CD4-positive, CD25-positive, alpha-beta regulatory T cell (primary cell): Measurements from ENCODE around the gene DHRS3. TPM values are rescaled to one million over a fixed set of nuclear protein-coding genes. Genes with fewer than 3 reads are reported as not detected.
A peak's percentile ranks its signal among the peaks of the same experiment; 100 is the strongest.
"Not testable (repeated sequence)": the region's sequence is repeated elsewhere in the genome, so short reads cannot be mapped to it uniquely, and the experiment has no call there.

Source experiments
- ATAC-seq, 2 donors: fragments of 150-1000 bp; cut with Tn5 transposase; one replicate each; pipeline ENCODE4 v1.10.0; 2021; ENCODE audit warnings: low read depth in 2 of 2, moderate number of reproducible peaks in 2 of 2, moderate library complexity in 1 of 2
- DNase-seq, 3 donors: peaks; one replicate each; pipeline versions ENCODE4 v3.0.0 to v3.0.0-alpha.2; 2012 to 2022; ENCODE audit warnings: mixed read lengths in 1 of 3
- H3K27ac ChIP-seq: one replicate; pipeline ENCODE4 v1.7.0; 2013; ENCODE audit warnings: mild to moderate bottlenecking, low read length; ENCODE audit not compliant: insufficient read depth, poor library complexity, severe bottlenecking
- H3K27me3 ChIP-seq: one replicate; pipeline ENCODE4 v1.7.0; 2013; ENCODE audit warnings: low read length; ENCODE audit not compliant: control insufficient read depth, insufficient read depth
- H3K36me3 ChIP-seq: one replicate; pipeline ENCODE4 v1.7.0; 2013; ENCODE audit warnings: mild to moderate bottlenecking, low read length, moderate library complexity; ENCODE audit not compliant: control insufficient read depth, insufficient read depth
- H3K4me1 ChIP-seq: 2 replicates; pipeline ENCODE4 v1.7.0; 2013; ENCODE audit warnings: mild to moderate bottlenecking, low read length; ENCODE audit not compliant: insufficient read depth, control insufficient read depth, poor library complexity, severe bottlenecking
- H3K4me3 ChIP-seq: one replicate; pipeline ENCODE4 v1.7.0; 2013; ENCODE audit warnings: low read depth, mild to moderate bottlenecking, low read length, moderate library complexity
- H3K9me3 ChIP-seq, 2 experiments: 1 replicate in 1 of 2; 2 replicates in 1 of 2; pipeline ENCODE4 v1.7.0; 2013; ENCODE audit warnings: low read length in 2 of 2, mild to moderate bottlenecking in 1 of 2, moderate library complexity in 1 of 2; ENCODE audit not compliant: control insufficient read depth in 2 of 2
- H3K27ac Mint-ChIP-seq, 3 donors: one replicate each; pipeline ENCODE4 v1.8.0; 2020 to 2022; ENCODE audit warnings: mild to moderate bottlenecking in 3 of 3, mixed read lengths in 3 of 3, moderate library complexity in 2 of 3
- H3K27me3 Mint-ChIP-seq: one replicate; pipeline ENCODE4 v1.8.0; 2022; ENCODE audit warnings: mild to moderate bottlenecking, mixed read lengths
- H3K36me3 Mint-ChIP-seq: one replicate; pipeline ENCODE4 v1.8.0; 2020; ENCODE audit warnings: mixed read lengths
- H3K4me1 Mint-ChIP-seq, 4 donors: one replicate each; pipeline ENCODE4 v1.8.0; 2020 to 2022; ENCODE audit warnings: mixed read lengths in 4 of 4, mild to moderate bottlenecking in 1 of 4
- H3K4me3 Mint-ChIP-seq, 4 donors: one replicate each; pipeline ENCODE4 v1.8.0; 2020 to 2022; ENCODE audit warnings: mild to moderate bottlenecking in 4 of 4, mixed read lengths in 4 of 4, moderate library complexity in 3 of 4
- H3K9me3 Mint-ChIP-seq, 7 donors: one replicate each; pipeline ENCODE4 v1.8.0; 2020 to 2022; ENCODE audit warnings: mixed read lengths in 7 of 7, mild to moderate bottlenecking in 3 of 7, moderate library complexity in 2 of 7
- polyA plus RNA-seq, 4 donors: library from polyadenylated mRNA; unstranded; fragments of 300-500 nt; fragmentation: Illumina TruSeq; gene quantifications; one replicate each; pipeline ENCODE4 v1.2.3, GENCODE V29; 2021
- total RNA-seq: library from RNA; stranded (reverse); gene quantifications from one replicate; pipeline ENCODE4 v1.2.3, GENCODE V29; 2022

Gene DHRS3
- total RNA-seq (15.2 TPM), polyA plus RNA-seq (10 to 100 TPM in 3 of 4 donors, 1 to 10 TPM in 1; 8.8 to 25.6 (median 16.1) TPM)

GRCh38 chr1:12617901-12618660 lies at the start of gene DHRS3:
Gene DHRS3, minus strand, starts transcription at chr1:12618210. Its CDS starts 862 bp downstream, at chr1:12617348.
- H3K4me1 Mint-ChIP-seq: peaks cover 7 to 66% (median 23%) of the 10 kb centered on the region in 4 donors
- no peaks in the 10 kb centered on the region for H3K36me3 ChIP-seq
- peak within 1 kb of the TSS; percentile 75 for H3K27ac ChIP-seq
- H3K27ac Mint-ChIP-seq: peak within 1 kb of the TSS; percentile 89 to 98 (median 96)
- no peaks in the 10 kb centered on the region for H3K9me3 ChIP-seq
- peaks cover 0 to 2% (median 0%) of the 10 kb centered on the region in 7 donors for H3K9me3 Mint-ChIP-seq
- ATAC-seq (peak; percentile 48 to 57), DNase-seq (peak; percentile 49 to 74 (median 73))
- peaks cover 4% of the 10 kb centered on the region for H3K36me3 Mint-ChIP-seq
- H3K4me1 ChIP-seq: peaks cover 55% of the 10 kb centered on the region
- peaks cover 5% of the 10 kb centered on the region for H3K27me3 ChIP-seq
- peak within 1 kb of the TSS; percentile 80 for H3K4me3 ChIP-seq
- H3K4me3 Mint-ChIP-seq: peak within 1 kb of the TSS; percentile 92 to 99 (median 98)
- peaks cover 63% of the 10 kb centered on the region for H3K27me3 Mint-ChIP-seq

- no peaks in the 10 kb centered on the region for H3K27me3 ChIP-seq
- no peaks in the 10 kb centered on the region for H3K4me1 ChIP-seq
- no peak overlapping the region for H3K4me3 Mint-ChIP-seq
- H3K4me3 ChIP-seq: no peak overlapping the region
- ATAC-seq (no peak), DNase-seq (no peak)
- no peaks in the 10 kb centered on the region for H3K36me3 Mint-ChIP-seq
- H3K4me1 Mint-ChIP-seq: no peaks in the 10 kb centered on the region
- peaks cover 12% of the 10 kb centered on the region for H3K27me3 Mint-ChIP-seq
- H3K9me3 Mint-ChIP-seq: peaks cover 0 to 10% (median 1%) of the 10 kb centered on the region in 7 donors
- no peaks in the 10 kb centered on the region for H3K36me3 ChIP-seq
- no peak overlapping the region for H3K27ac ChIP-seq
- H3K9me3 ChIP-seq: no peaks in the 10 kb centered on the region
- H3K27ac Mint-ChIP-seq: no peak overlapping the region
Measured at GRCh38 chr1:12666141-12666735, 48.2 kb upstream of the DHRS3 start.

- no peak for DNase-seq
- peaks cover 12% of the 10 kb centered on the region for H3K27me3 Mint-ChIP-seq
- H3K4me3 Mint-ChIP-seq: no peak overlapping the region
- no peaks in the 10 kb centered on the region for H3K4me1 Mint-ChIP-seq
- H3K9me3 Mint-ChIP-seq: peaks cover 0 to 10% (median 1%) of the 10 kb centered on the region in 7 donors
- H3K27ac ChIP-seq: no peak overlapping the region
- H3K4me1 ChIP-seq: no peaks in the 10 kb centered on the region
- H3K4me3 ChIP-seq: no peak overlapping the region
- no peak overlapping the region for H3K27ac Mint-ChIP-seq
- no peak for ATAC-seq
- H3K36me3 ChIP-seq: no peaks in the 10 kb centered on the region
- H3K9me3 ChIP-seq: no peaks in the 10 kb centered on the region
- H3K36me3 Mint-ChIP-seq: no peaks in the 10 kb centered on the region
- no peaks in the 10 kb centered on the region for H3K27me3 ChIP-seq
Measured at GRCh38 chr1:12665511-12665910, 47.5 kb upstream of the DHRS3 start.

GRCh38 chr1:12662556-12662955 lies 44.5 kb upstream of the DHRS3 start:
- H3K27me3 ChIP-seq: no peaks in the 10 kb centered on the region
- peaks cover 0 to 4% (median 0%) of the 10 kb centered on the region in 7 donors for H3K9me3 Mint-ChIP-seq
- no peaks in the 10 kb centered on the region for H3K36me3 Mint-ChIP-seq
- ATAC-seq: no peak
- no peak overlapping the region for H3K4me3 Mint-ChIP-seq
- no peak overlapping the region for H3K4me3 ChIP-seq
- H3K36me3 ChIP-seq: no peaks in the 10 kb centered on the region
- no peaks in the 10 kb centered on the region for H3K9me3 ChIP-seq
- no peak for DNase-seq
- H3K27ac ChIP-seq: no peak overlapping the region
- H3K27ac Mint-ChIP-seq: no peak overlapping the region
- H3K27me3 Mint-ChIP-seq: peaks cover 17% of the 10 kb centered on the region
- peaks cover 0 to 7% (median 4%) of the 10 kb centered on the region in 4 donors for H3K4me1 Mint-ChIP-seq
- H3K4me1 ChIP-seq: peaks cover 4% of the 10 kb centered on the region

- Mint-ChIP-seq H3K9me3 (peaks cover 0 to 4% (median 0%) of the 10 kb centered on the region in 7 donors), H3K36me3 (no peaks in the 10 kb centered on the region), H3K4me1 (peaks cover 0 to 7% (median 4%) of the 10 kb centered on the region in 4 donors), H3K4me3 (no peak overlapping the region), H3K27ac (no peak overlapping the region), H3K27me3 (peaks cover 11% of the 10 kb centered on the region)
- ATAC-seq (no peak), DNase-seq (no peak)
- Histone ChIP-seq H3K9me3 (no peaks in the 10 kb centered on the region), H3K4me1 (peaks cover 4% of the 10 kb centered on the region), H3K4me3 (no peak overlapping the region), H3K36me3 (no peaks in the 10 kb centered on the region), H3K27ac (no peak overlapping the region), H3K27me3 (no peaks in the 10 kb centered on the region)
Measured at GRCh38 chr1:12661606-12662219, 43.7 kb upstream of the DHRS3 start.

- Histone ChIP-seq H3K27ac (no peak overlapping the region), H3K9me3 (no peaks in the 10 kb centered on the region), H3K36me3 (no peaks in the 10 kb centered on the region), H3K4me1 (peaks cover 4% of the 10 kb centered on the region), H3K4me3 (no peak overlapping the region), H3K27me3 (no peaks in the 10 kb centered on the region)
- Mint-ChIP-seq H3K27me3 (peaks cover 11% of the 10 kb centered on the region), H3K27ac (peak overlapping the region in 1 of 3 donors; percentile 75), H3K36me3 (no peaks in the 10 kb centered on the region), H3K9me3 (peaks cover 0 to 4% (median 0%) of the 10 kb centered on the region in 7 donors), H3K4me3 (no peak overlapping the region), H3K4me1 (peaks cover 0 to 7% (median 4%) of the 10 kb centered on the region in 4 donors)
- DNase-seq (peak; percentile 58 to 66 (median 58)), ATAC-seq (peak; percentile 53 to 69)
Measured at GRCh38 chr1:12658531-12659453, 40.8 kb upstream of the DHRS3 start.

GRCh38 chr1:12657885-12658512 lies 40.0 kb upstream of the DHRS3 start:
- not testable (repeated sequence) for H3K27me3 ChIP-seq, H3K27ac ChIP-seq, H3K9me3 Mint-ChIP-seq, H3K4me1 ChIP-seq, H3K36me3 Mint-ChIP-seq, H3K27ac Mint-ChIP-seq, DNase-seq, H3K9me3 ChIP-seq, H3K4me3 ChIP-seq, H3K36me3 ChIP-seq, H3K4me1 Mint-ChIP-seq, H3K27me3 Mint-ChIP-seq, ATAC-seq, H3K4me3 Mint-ChIP-seq
